Stimulated activated CD4-positive, alpha-beta T cell treated with anti-CD3 and anti-CD28 coated beads, Interleukin-2, amount 100 ng/mL, for 4 hours (primary cell): ENCODE data around the gene DEPP1.

Source experiments
- DNase-seq: peaks from one replicate; pipeline ENCODE4 v3.0.0-alpha.2; 2020; ENCODE audit warnings: low read depth

Gene DEPP1

GRCh38 chr10:44954042-44954441 is 24.6 kb downstream of the DEPP1 start:
- DNase-seq: no peak

DNA sequence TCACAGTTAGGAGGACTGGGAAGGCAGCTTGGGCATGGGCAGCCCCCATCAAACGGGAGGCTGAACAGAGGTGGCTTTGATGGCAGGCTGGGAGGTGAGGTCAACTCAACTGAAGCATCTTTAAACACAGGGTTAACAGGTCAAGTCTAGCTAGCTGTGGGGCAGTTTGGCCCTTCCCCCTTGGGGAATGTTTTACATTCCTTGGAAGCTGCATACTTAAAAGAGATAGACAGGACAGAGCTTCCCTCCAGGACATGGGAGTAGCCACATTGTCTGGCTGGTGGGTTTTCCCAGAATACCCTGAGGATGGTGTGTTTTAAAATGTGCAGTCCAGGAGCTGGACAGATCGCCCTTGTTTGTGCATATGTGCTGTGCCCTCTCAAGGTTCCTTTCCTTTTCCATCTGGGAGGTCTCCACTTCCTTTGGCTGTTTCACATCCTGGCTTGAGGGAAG is 25.8 kb downstream of the DEPP1 start:
- no peak for DNase-seq

DNA sequence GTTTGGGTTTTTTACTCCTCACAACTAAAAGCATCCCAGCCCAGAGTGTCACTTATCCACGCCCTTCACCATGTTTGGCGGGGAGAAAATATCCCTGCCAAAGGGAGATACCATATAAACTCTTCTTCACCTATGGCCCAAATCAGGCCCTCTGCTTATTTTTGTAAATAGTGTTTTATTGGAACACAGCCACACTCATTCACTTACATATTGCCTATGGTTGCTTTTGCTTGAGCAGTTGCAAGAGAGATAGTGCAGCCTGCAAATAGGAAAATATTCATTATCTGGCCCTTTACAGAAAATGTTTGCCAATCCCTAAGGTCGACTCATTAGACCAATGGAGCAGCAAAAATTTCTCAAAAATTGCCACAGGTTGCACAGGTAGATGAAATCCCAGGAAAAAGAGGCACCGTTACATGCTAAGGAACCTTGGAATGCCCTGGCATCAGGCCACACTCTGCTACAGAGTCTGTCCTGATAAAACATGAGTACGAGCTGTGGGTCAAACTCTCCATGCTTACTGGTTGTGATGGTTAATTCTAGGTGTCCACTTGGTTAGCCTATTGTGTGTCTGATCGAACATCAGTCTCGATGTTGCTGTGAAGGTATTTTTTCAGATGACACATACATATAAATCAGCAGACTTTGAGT is 26.9 kb downstream of the DEPP1 start:
- no peak for DNase-seq

DNA sequence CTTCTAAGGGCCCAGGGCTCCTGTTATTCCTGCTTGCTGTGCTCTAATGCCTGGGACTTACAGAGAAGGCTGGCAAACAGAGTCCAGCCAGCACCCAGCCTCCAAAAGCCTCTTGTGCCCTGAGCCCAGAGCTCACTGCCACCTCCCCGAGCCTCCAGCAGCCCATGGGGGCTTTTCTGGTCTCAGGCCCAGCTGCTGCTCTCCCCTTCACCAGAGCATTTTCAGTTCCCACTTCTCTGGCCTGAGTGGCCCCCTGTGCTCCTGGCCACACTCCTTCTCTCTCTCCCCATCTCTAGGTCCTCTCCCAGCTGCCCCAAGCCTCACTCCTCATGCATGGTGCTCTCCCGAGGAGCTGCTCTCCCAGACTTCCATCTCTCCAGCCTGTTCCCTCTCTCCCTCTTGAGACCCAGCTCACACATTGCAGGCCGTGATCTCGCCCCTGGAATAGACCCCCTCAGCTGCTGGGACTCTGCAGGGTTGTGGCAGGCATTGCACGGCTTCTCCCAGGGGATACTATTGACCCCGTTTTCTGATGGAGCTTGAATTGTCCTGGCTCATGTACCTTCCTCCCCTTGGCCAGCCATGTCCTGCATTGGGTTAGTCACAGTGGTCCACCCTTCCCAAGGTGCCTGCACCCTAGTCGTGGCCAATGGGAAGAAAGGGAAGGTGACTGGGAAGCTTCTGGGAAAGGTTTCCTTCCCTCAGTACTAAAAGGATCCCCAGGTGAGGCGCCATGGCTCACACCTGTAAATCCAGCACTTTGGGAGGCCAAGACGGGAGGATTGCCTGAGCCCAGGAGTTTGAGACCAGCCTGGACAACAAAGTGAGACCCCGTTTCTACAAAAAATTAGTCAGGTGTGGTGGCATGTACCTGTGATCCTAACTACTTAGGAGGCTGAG is 28.0 kb downstream of the DEPP1 start:
- no peak for DNase-seq

- no peak for DNase-seq
Measured at GRCh38 chr10:44949915-44950314, 28.7 kb downstream of the DEPP1 start.

- DNase-seq: no peak
Measured at GRCh38 chr10:44949127-44949802, 29.3 kb downstream of the DEPP1 start.

DNA sequence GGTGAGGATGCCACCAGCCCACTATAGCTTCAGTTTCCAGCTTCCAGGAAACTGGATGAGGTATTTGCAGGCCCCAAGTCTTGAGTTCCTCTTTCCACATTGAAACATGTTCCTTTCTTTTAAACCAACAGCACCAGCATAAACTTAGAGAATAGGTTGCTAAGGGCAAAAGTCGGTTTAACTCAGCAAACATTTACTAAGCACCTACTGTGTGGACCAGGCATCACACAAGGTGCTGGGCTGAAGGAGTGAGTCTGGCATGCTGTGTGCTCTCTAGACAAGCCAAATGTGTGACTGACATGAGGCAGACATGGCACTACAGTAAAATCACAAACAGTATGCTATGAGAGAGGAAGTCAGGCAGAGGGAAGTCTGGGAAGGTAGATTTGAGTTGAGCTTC is 30.0 kb downstream of the DEPP1 start:
- DNase-seq: no peak

- no peak for DNase-seq
Measured at GRCh38 chr10:44947371-44948152, 31.0 kb downstream of the DEPP1 start.

DNA sequence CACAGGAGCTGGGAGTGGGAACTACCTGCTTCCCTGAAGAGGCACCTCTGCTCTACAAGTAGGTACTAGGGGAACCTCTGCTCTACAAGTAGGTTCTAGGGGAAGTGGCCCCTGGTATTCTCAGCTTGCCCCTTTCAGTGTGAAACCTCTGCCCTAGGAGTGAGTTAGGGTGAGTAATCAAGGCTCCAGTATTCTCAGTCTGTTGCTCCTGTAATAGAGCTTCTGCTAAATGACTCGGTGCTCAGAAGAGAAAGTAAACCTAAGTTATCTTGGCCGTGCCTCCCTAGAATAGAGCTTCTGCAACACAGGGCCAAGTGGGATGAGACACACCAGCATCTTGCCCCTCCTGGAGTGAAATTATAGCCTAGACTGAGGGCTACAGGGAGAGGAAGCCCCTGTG is 32.4 kb downstream of the DEPP1 start:
- DNase-seq: no peak

- no peak for DNase-seq
Measured at GRCh38 chr10:44944354-44944753, 34.3 kb downstream of the DEPP1 start.

DNA sequence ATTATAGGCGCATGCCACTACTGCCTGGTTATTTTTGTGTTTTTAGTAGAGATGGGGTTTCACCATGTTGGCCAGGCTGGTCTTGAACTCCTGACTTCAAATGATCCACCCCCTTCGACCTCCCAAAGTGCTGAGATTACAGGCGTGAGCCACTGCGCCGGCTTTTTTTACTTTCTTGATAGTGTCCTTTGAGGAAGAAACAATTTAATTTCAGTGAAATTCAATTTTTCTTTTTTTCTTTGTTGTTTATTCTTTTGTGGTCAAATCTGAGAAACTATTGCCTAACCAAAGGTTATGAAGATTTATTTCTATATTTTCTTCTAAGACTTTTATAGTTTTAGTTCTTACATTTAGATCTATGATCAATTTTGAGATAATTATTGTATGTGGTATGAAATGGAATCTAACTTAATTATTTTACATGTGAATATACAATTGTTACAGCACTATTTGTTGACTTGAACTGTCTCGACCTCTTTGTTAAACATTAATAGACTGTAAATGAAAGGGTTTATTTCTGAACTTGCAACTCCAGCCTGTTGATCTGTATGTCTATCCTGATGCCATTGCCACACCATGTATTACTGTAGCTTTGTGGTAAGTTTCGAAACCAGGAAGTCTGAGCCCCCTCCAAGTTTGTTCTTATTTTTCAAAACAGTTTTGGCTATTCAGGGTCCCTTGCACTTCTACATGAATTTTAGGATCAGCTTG is 38.8 kb downstream of the DEPP1 start:
- DNase-seq: no peak

DNA sequence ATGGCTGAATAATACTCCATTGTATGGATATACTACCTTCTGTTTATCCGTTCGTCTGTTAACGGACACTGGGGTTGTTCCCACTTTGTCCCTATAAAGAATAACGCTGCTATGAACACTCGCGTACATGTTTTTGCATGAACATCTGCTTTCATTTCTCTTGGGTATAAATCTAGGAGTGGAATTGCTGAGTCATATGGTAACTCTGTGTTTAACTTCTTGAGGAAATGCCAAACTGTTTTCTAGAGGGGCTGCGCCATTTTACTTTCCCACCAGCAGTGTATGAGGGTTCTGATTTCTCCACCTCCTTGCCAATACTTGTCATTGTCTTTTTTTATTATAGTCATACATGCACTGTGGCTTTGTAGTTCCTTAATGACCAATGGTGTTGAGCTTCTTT is 39.7 kb downstream of the DEPP1 start:
- no peak for DNase-seq

DNA sequence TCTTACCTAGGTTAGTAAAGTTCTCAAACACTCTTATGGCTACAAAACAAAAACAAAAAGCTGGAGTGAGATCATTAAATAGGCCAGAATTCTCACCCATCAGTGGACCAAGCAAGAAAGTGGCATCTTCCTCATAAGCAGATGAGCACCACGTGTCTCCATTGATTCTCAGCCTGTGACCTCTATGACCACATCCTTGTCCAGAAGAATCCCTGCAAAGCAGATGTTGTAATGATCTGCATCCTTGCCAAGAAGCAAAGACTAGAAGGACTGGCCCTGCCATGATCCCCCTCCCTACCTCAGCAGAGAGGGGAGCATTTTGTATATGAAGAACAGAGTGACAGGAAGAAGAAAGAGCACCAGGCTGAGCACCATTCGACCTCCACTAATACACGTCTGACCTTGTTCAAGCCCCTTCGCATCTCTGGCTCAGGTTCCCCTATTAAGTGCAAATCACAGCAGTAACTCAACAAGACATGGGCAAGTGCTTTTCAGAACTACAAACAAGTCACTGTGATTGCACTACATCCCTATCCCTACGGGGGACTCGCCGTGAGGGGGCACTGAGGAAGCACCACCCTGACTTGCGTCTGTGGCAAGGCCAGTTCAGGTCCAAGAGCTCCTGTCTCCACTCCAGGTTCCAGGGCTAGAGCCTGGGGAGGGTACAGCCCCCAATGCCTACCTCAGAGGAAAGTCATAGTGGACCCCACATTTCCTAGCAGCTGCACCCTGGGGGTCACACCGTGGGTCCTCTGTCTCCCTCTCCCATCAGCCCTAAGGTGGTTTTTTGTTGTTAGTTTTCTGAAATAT is 41.2 kb downstream of the DEPP1 start:
- no peak for DNase-seq

DNA sequence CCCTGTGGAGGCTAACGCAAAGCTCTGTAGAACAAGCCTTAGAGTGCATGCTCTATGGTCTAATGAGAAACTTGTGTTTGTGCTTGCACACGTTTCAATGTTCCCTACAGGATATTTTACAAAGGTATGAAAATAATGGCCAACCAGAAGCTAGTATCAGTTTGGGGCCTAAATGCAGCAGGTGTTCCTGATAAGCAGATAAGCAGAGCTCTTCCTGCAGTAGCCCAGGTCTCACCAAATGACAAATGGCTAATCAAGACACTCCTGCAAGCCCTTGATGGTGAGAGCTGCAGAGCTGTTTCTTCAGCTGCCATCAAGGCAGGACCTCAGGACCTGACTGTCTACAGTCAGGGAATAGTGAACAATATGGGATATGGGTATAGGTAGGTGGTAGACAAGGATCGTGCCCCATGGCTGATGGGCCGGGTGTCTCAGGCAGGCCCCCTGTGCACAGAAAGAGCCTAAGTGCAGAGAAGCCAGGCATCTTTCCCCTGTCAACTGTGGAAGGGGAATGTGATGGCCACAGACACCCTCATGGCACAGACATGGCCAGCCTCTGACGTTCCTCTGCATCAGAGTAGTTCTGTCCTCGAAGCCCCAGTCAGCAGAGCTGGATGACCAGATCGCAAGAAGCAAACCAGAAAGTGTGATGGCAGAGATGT is 42.2 kb downstream of the DEPP1 start:
- no peak for DNase-seq

- no peak for DNase-seq
Measured at GRCh38 chr10:44935966-44936295, 42.7 kb downstream of the DEPP1 start.

GRCh38 chr10:44935201-44935965 is 43.2 kb downstream of the DEPP1 start:
- no peak for DNase-seq

GRCh38 chr10:44934416-44935200 is 44.0 kb downstream of the DEPP1 start:
- no peak for DNase-seq

- no peak for DNase-seq
Measured at GRCh38 chr10:44933451-44934321, 44.9 kb downstream of the DEPP1 start.
